IPS DF 6.9 (cell line): ENCODE results near the gene CCNK.

Source experiments
- DNase-seq: peaks from one replicate; pipeline ENCODE4 v3.0.0-alpha.2; 2013; ENCODE audit warnings: low read depth, low spot score
- H3K27ac ChIP-seq: one replicate; pipeline ENCODE4 v1.5.1; 2013; ENCODE audit warnings: low read length, control low read depth
- H3K27me3 ChIP-seq: 2 replicates; pipeline ENCODE4 v1.6.1; 2013; ENCODE audit warnings: mild to moderate bottlenecking, low read length; ENCODE audit not compliant: control insufficient read depth, insufficient read depth
- H3K36me3 ChIP-seq: 2 replicates; pipeline ENCODE4 v1.6.1; 2013; ENCODE audit warnings: low read length; ENCODE audit not compliant: control insufficient read depth, insufficient read depth
- H3K4me1 ChIP-seq: 2 replicates; pipeline ENCODE4 v1.6.1; 2013; ENCODE audit warnings: low read length; ENCODE audit not compliant: control insufficient read depth, insufficient read depth
- H3K4me3 ChIP-seq: 2 replicates; pipeline ENCODE4 v1.5.1; 2013; ENCODE audit warnings: mild to moderate bottlenecking, low read length
- H3K9me3 ChIP-seq: 2 replicates; pipeline ENCODE4 v1.6.1; 2013; ENCODE audit warnings: low read length, inconsistent platforms; ENCODE audit not compliant: control insufficient read depth, insufficient read depth
- WGBS: extraction: QIAGEN DNeasy Blood & Tissue Kit; methylation state at CpG from one replicate; pipeline ENCODE4 v1.1.7; 2013; ENCODE audit warnings: mixed read lengths, missing lambda C conversion rate; ENCODE audit not compliant: insufficient read length, insufficient coverage; 5-methylcytosine and 5-hydroxymethylcytosine counted together

CCNK gene

GRCh38 chr14:99524804-99525698, 43.8 kb downstream of the CCNK start:
- Histone ChIP-seq H3K4me1 (peaks cover 25% of the 10 kb centered on the region), H3K9me3 (no peaks in the 10 kb centered on the region), H3K4me3 (no peak overlapping the region), H3K36me3 (no peaks in the 10 kb centered on the region), H3K27ac (no peak overlapping the region), H3K27me3 (no peaks in the 10 kb centered on the region)
- no peak for DNase-seq
- no CpG with 5 or more reads among the region's 17 CpGs for WGBS

- H3K27ac ChIP-seq: no peak overlapping the region
- H3K4me1 ChIP-seq: peaks cover 31% of the 10 kb centered on the region
- no peak overlapping the region for H3K4me3 ChIP-seq
- H3K9me3 ChIP-seq: no peaks in the 10 kb centered on the region
- no peaks in the 10 kb centered on the region for H3K36me3 ChIP-seq
- WGBS: no CpG with 5 or more reads among the region's 12 CpGs
- no peak for DNase-seq
- no peaks in the 10 kb centered on the region for H3K27me3 ChIP-seq
Observed at GRCh38 chr14:99525699-99526080, 44.5 kb downstream of the CCNK start.

GRCh38 chr14:99527026-99527425, 45.8 kb downstream of the CCNK start:
- WGBS: no CpG with 5 or more reads among the region's 12 CpGs

GRCh38 chr14:99527427-99528076, 46.3 kb downstream of the CCNK start:
- no CpG with 5 or more reads among the region's 19 CpGs for WGBS
- no peak overlapping the region for H3K27ac ChIP-seq
- H3K4me1 ChIP-seq: peaks cover 28% of the 10 kb centered on the region

More at GRCh38 chr14:99527026-99527425, 45.8 kb downstream of the CCNK start:
- H3K4me3 ChIP-seq: no peak overlapping the region
- H3K27ac ChIP-seq: no peak overlapping the region
- no peaks in the 10 kb centered on the region for H3K9me3 ChIP-seq
- DNase-seq: no peak
- H3K36me3 ChIP-seq: no peaks in the 10 kb centered on the region
- no peaks in the 10 kb centered on the region for H3K27me3 ChIP-seq
- H3K4me1 ChIP-seq: peaks cover 32% of the 10 kb centered on the region

GRCh38 chr14:99529899-99530298, 48.7 kb downstream of the CCNK start:
- Histone ChIP-seq H3K4me1 (peaks cover 19% of the 10 kb centered on the region), H3K27me3 (no peaks in the 10 kb centered on the region), H3K9me3 (no peaks in the 10 kb centered on the region), H3K27ac (no peak overlapping the region), H3K4me3 (no peak overlapping the region), H3K36me3 (no peaks in the 10 kb centered on the region)
- WGBS: no CpG with 5 or more reads among the region's 4 CpGs
- DNase-seq: no peak

More at GRCh38 chr14:99527427-99528076, 46.3 kb downstream of the CCNK start:
- Histone ChIP-seq H3K27me3 (no peaks in the 10 kb centered on the region), H3K9me3 (no peaks in the 10 kb centered on the region), H3K36me3 (no peaks in the 10 kb centered on the region), H3K4me3 (no peak overlapping the region)
- DNase-seq: no peak

GRCh38 chr14:99530407-99531155, 49.4 kb downstream of the CCNK start:
- no peaks in the 10 kb centered on the region for H3K27me3 ChIP-seq
- H3K4me3 ChIP-seq: no peak overlapping the region
- peaks cover 17% of the 10 kb centered on the region for H3K4me1 ChIP-seq
- no peaks in the 10 kb centered on the region for H3K36me3 ChIP-seq
- no peaks in the 10 kb centered on the region for H3K9me3 ChIP-seq
- WGBS: no CpG with 5 or more reads among the region's 19 CpGs
- no peak overlapping the region for H3K27ac ChIP-seq
- DNase-seq: no peak

GRCh38 chr14:99531251-99532096, 50.3 kb downstream of the CCNK start:
- Histone ChIP-seq H3K4me3 (no peak overlapping the region), H3K27ac (no peak overlapping the region), H3K27me3 (no peaks in the 10 kb centered on the region), H3K9me3 (no peaks in the 10 kb centered on the region), H3K4me1 (peaks cover 14% of the 10 kb centered on the region), H3K36me3 (no peaks in the 10 kb centered on the region)
- DNase-seq: no peak
- WGBS: no CpG with 5 or more reads among the region's 14 CpGs

GRCh38 chr14:99532310-99532709, 51.1 kb downstream of the CCNK start:
- Histone ChIP-seq H3K27me3 (no peaks in the 10 kb centered on the region), H3K4me1 (peaks cover 14% of the 10 kb centered on the region), H3K9me3 (no peaks in the 10 kb centered on the region), H3K27ac (no peak overlapping the region), H3K36me3 (no peaks in the 10 kb centered on the region), H3K4me3 (no peak overlapping the region)
- no peak for DNase-seq
- WGBS: no CpG with 5 or more reads among the region's 5 CpGs

GRCh38 chr14:99534333-99534732, 53.1 kb downstream of the CCNK start:
- H3K4me3 ChIP-seq: no peak overlapping the region
- no peak overlapping the region for H3K27ac ChIP-seq
- no peaks in the 10 kb centered on the region for H3K27me3 ChIP-seq
- H3K36me3 ChIP-seq: no peaks in the 10 kb centered on the region
- H3K4me1 ChIP-seq: peaks cover 21% of the 10 kb centered on the region
- DNase-seq: no peak
- H3K9me3 ChIP-seq: no peaks in the 10 kb centered on the region
- no CpG with 5 or more reads among the region's 6 CpGs for WGBS

- WGBS: no CpG with 5 or more reads among the region's 13 CpGs
- peaks cover 21% of the 10 kb centered on the region for H3K4me1 ChIP-seq
- H3K27me3 ChIP-seq: no peaks in the 10 kb centered on the region
- no peaks in the 10 kb centered on the region for H3K36me3 ChIP-seq
- no peaks in the 10 kb centered on the region for H3K9me3 ChIP-seq
- no peak overlapping the region for H3K27ac ChIP-seq
- no peak overlapping the region for H3K4me3 ChIP-seq
- DNase-seq: no peak
Observed at GRCh38 chr14:99534863-99535262, 53.7 kb downstream of the CCNK start.
